ENCODE results near the gene NCKAP5. TPM values are rescaled to one million over a fixed set of nuclear protein-coding genes. Genes with fewer than 3 reads are reported as not detected.

NCKAP5 gene
- total and polyA plus RNA-seq, 4 donors = 2.3 to 20.2 (median 8.1) TPM

DNA sequence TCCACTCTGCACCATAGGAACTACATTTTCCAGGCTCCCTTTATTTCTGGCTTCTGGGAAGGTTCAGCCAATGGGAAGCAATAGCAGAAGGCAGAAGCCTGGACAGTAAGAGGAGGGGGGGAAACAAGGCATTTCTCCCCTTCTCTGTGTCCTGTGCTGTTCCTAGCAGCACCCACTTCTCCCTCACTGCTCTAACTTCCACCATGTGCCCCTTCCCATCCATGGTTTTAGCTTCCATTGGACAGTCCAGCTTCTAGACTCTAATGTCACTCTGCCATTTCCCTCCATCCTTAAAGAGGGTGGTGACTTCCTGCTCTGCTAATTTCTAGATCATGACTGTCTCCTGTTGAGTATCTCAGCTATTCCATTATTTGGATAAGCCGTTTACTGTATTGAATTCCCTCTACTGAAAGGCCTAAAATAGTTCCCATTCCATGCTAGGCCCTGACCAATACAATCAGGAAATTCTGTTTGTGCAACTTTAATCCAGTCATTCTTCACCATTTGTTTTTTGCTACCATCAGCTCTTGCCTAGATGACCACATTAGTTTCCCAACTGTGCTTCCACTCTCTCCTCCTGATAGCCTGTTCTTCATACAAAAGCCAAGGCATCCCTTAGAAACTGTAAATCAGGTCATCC is 877.5 kb downstream of the NCKAP5 start:
- Histone ChIP-seq H3K27ac (ENCODE audit: low read depth in 1 of 2, low read length in 1 of 2) (no peak overlapping the region), H3K27me3 (ENCODE audit: control insufficient read depth in 3 of 3, insufficient read depth in 3 of 3, low read length in 2 of 3) (no peaks in the 10 kb centered on the region), H3K9ac (ENCODE audit: insufficient read depth in 1 of 2, low read length in 2 of 2) (no peak overlapping the region), H3K4me1 (ENCODE audit: control insufficient read depth in 5 of 5, insufficient read depth in 5 of 5, low read length in 5 of 5) (no peaks in the 10 kb centered on the region), H3K9me3 (ENCODE audit: control insufficient read depth in 4 of 4, insufficient read depth in 3 of 4, low read length in 3 of 4) (no peaks in the 10 kb centered on the region), H3K36me3 (ENCODE audit: control insufficient read depth in 4 of 4, insufficient read depth in 4 of 4, low read length in 4 of 4) (no peaks in the 10 kb centered on the region), H3K4me3 (no peak overlapping the region)
- TF ChIP-seq, protein P1, sequence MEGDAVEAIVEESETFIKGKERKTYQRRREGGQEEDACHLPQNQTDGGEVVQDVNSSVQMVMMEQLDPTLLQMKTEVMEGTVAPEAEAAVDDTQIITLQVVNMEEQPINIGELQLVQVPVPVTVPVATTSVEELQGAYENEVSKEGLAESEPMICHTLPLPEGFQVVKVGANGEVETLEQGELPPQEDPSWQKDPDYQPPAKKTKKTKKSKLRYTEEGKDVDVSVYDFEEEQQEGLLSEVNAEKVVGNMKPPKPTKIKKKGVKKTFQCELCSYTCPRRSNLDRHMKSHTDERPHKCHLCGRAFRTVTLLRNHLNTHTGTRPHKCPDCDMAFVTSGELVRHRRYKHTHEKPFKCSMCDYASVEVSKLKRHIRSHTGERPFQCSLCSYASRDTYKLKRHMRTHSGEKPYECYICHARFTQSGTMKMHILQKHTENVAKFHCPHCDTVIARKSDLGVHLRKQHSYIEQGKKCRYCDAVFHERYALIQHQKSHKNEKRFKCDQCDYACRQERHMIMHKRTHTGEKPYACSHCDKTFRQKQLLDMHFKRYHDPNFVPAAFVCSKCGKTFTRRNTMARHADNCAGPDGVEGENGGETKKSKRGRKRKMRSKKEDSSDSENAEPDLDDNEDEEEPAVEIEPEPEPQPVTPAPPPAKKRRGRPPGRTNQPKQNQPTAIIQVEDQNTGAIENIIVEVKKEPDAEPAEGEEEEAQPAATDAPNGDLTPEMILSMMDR (IDR thresholded peaks at IDR 0.05; ENCODE audit: control extremely low read depth, extremely low read depth) = no peak
- DNase-seq (no peak), ATAC-seq (ENCODE audit: insufficient read depth, low FRiP score) (no peak)
- 52% methylated on average over 1 of the region's 1 CpG for WGBS, 2 donors

DNA sequence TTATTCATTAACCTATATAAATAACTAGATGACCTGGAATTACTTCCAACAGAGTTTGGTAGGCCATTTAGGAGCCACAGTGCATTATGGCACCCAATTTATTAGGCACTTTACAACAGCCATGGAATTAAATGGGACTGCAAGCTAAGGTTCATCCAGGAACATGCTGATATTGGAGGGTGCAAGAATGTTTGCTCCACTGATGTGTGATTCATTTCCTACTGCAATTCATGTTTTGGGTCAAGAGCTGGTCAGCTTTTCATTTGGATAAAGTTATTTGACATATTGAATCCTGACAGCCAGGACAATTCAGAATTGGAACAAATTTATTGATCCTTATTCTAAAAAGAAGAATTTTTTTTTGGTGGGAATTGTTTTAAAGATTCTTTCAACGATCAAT is 886.5 kb downstream of the NCKAP5 start:
- Histone ChIP-seq H3K4me1 (ENCODE audit: control insufficient read depth in 5 of 5, insufficient read depth in 5 of 5, low read length in 5 of 5) (no peaks in the 10 kb centered on the region), H3K9ac (ENCODE audit: insufficient read depth in 1 of 2, low read length in 2 of 2) (no peak overlapping the region), H3K27ac (ENCODE audit: low read depth in 1 of 2, low read length in 1 of 2) (no peak overlapping the region), H3K9me3 (ENCODE audit: control insufficient read depth in 4 of 4, insufficient read depth in 3 of 4, low read length in 3 of 4) (no peaks in the 10 kb centered on the region), H3K27me3 (ENCODE audit: control insufficient read depth in 3 of 3, insufficient read depth in 3 of 3, low read length in 2 of 3) (no peaks in the 10 kb centered on the region), H3K4me3 (no peak overlapping the region), H3K36me3 (ENCODE audit: control insufficient read depth in 4 of 4, insufficient read depth in 4 of 4, low read length in 4 of 4) (no peaks in the 10 kb centered on the region)
- no peak for DNase-seq
- ATAC-seq (ENCODE audit: insufficient read depth, low FRiP score) = no peak
- TF ChIP-seq, protein P1 (IDR thresholded peaks at IDR 0.05; ENCODE audit: control extremely low read depth, extremely low read depth) = no peak
- 94% methylated on average over 1 of the region's 1 CpG for WGBS, 2 donors

DNA sequence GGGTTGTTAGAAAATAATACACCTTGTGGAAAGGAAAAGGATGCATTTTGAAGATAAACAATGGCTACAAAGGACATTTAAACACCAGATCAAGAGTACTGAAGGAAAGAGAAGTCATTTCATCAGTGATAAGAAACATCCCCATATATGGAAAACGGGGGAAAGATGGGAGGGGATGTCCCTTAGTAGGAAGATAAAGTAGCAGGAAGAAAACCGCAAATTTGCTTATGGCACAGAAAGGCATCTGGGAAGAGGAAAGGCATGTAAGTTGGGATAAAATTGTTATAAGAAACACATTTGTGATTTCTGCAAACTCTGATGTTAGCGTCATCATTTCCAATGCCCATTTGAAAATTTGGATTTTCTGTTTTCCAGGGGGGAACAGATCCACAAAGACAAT is 887.7 kb downstream of the NCKAP5 start:
- H3K36me3 ChIP-seq (ENCODE audit: control insufficient read depth in 4 of 4, insufficient read depth in 4 of 4, low read length in 4 of 4) = no peaks in the 10 kb centered on the region
- TF ChIP-seq, protein P1 (IDR thresholded peaks at IDR 0.05; ENCODE audit: control extremely low read depth, extremely low read depth) = no peak
- no peak for DNase-seq
- 77 to 83% methylated on average over 3 of the region's 3 CpGs for WGBS, 2 donors
- H3K27ac ChIP-seq (ENCODE audit: low read depth in 1 of 2, low read length in 1 of 2) = no peak overlapping the region
- peaks cover 0 to 3% (median 0%) of the 10 kb centered on the region in 3 donors for H3K27me3 ChIP-seq (ENCODE audit: control insufficient read depth in 3 of 3, insufficient read depth in 3 of 3, low read length in 2 of 3)
- ATAC-seq (ENCODE audit: insufficient read depth, low FRiP score) = no peak
- H3K4me1 ChIP-seq (ENCODE audit: control insufficient read depth in 5 of 5, insufficient read depth in 5 of 5, low read length in 5 of 5) = no peaks in the 10 kb centered on the region
- no peak overlapping the region for H3K4me3 ChIP-seq
- H3K9ac ChIP-seq (ENCODE audit: insufficient read depth in 1 of 2, low read length in 2 of 2) = no peak overlapping the region
- H3K9me3 ChIP-seq (ENCODE audit: control insufficient read depth in 4 of 4, insufficient read depth in 3 of 4, low read length in 3 of 4) = no peaks in the 10 kb centered on the region

DNA sequence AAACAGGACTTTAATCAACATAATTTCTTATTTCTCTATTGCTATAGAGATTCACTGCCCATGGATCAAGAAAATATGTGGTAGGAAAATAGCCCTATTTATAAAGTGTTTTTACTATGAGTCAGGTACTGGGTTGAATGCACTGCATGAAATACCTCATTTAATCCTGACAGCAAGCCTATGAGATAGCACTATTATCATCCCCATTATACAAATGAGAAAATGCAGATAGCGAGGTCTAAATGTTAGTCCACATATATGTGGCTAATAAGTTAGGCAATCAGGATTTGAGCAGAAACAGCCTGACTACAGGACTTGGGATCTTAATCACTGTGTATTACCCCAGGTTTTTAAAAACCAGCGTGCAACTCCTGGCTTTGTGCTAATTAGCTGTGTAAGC is 889.8 kb downstream of the NCKAP5 start:
- ATAC-seq (ENCODE audit: insufficient read depth, low FRiP score) = no peak
- H3K9ac ChIP-seq (ENCODE audit: insufficient read depth in 1 of 2, low read length in 2 of 2) = no peak overlapping the region
- 94 to 98% methylated on average over 2 of the region's 2 CpGs for WGBS, 2 donors
- no peaks in the 10 kb centered on the region for H3K9me3 ChIP-seq (ENCODE audit: control insufficient read depth in 4 of 4, insufficient read depth in 3 of 4, low read length in 3 of 4)
- no peaks in the 10 kb centered on the region for H3K4me1 ChIP-seq (ENCODE audit: control insufficient read depth in 5 of 5, insufficient read depth in 5 of 5, low read length in 5 of 5)
- H3K27me3 ChIP-seq (ENCODE audit: control insufficient read depth in 3 of 3, insufficient read depth in 3 of 3, low read length in 2 of 3) = peaks cover 0 to 3% (median 2%) of the 10 kb centered on the region in 3 donors
- H3K36me3 ChIP-seq (ENCODE audit: control insufficient read depth in 4 of 4, insufficient read depth in 4 of 4, low read length in 4 of 4) = no peaks in the 10 kb centered on the region
- TF ChIP-seq, protein P1 (IDR thresholded peaks at IDR 0.05; ENCODE audit: control extremely low read depth, extremely low read depth) = no peak
- H3K27ac ChIP-seq (ENCODE audit: low read depth in 1 of 2, low read length in 1 of 2) = no peak overlapping the region
- DNase-seq = no peak
- no peak overlapping the region for H3K4me3 ChIP-seq

All from lung (tissue), 12 donors.